HG02981 (cell line): ENCODE measurements around the gene TMEM63C.
"Not testable (repeated sequence)": the region's sequence is repeated elsewhere in the genome, so short reads cannot be mapped to it uniquely, and the experiment has no call there.

Source experiments
- ATAC-seq: cut with Tn5 transposase; IDR thresholded peaks from one replicate; pipeline ENCODE4 v1.9.1; 2021; ENCODE audit warnings: mild to moderate bottlenecking, moderate library complexity; ENCODE audit not compliant: unreplicated experiment

The TMEM63C gene

DNA sequence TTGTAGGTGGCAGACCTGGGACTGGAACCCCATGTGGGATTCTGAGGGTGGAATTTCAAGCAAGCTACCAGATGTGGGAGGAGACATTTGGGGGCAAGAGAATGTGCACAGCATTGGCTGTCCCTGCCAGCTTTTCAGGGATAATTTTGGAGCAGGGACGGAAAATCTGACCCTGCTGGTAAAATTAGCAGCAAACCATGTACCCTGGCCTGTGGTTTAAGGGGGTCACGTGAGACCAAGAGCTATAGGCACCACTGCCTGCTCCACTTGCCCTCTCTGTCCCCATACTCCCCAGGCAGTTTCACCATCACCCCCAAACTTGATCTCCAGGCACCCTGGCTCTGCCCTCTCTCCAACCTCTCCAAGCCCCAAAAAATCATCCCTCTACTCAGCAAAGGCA is 26.5 kb upstream of the TMEM63C start:
- no peak for ATAC-seq

DNA sequence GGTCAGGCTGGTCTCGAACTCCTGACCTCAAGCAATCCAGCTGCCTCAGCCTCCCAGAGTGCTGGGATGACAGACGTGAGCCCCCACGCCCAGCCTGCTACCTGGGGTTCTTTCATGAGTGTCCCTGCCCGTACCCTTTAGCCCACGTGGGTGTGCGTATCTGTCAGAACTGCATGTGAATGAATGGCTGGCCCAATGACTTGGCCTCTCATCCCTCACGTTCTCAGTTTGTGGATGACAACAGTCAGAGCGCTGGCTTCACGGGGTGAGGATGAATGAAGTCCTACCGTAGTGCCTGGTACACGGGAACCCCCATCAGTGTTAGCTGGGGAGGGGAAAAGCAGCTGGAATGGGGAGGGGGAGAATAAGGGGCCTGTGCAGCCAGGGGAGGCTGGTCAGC is 23.9 kb upstream of the TMEM63C start:
- ATAC-seq: no peak

DNA sequence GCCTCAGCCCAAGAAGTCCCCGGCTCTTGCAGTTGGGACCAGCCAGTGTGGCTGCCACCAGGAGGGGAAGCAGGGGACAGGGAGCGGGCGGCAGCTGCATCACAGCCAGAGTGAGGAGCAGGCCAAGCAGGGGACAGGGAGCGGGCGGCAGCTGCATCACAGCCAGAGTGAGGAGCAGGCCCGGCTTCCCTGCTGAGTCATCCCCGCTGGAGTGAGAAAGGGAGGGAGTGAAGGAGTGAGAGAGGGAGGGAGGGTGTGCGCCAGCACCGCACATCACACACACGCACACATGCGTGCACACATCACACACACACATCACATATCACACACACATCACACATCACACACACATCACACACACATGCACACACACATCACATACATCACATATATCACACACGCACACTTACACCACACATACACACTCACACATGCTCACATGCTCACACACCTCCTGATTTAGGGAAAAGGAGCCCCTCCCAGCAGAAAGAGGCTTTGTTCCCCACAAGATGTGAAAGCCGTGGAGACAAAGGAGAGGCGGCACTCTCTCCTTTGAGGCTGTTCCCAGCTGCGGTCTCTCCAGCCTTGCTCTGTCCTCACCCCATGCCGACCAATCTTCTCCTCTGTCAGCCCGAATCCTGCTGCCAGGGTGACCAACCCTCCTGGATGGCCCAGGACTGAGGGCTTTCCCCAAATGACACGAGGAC is 23.3 kb upstream of the TMEM63C start:
- no peak for ATAC-seq

DNA sequence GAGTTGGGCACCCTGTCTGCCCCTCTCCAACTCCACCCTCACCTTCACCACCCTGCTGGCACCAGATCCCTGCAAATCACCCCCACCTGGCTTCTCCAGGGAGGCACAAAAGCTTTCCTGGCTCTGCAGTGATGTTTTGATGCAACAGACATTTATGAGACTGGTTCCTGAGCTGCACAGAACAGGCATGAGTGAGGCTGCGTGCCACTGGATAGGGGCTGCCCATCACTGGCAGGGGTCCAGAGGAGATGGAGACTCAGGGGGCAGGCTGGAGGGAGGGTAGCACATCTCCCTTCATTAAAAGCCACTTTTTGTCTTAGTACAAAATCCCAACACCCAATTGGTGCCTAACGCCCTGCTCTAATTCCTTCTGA is 22.7 kb upstream of the TMEM63C start:
- ATAC-seq: no peak

DNA sequence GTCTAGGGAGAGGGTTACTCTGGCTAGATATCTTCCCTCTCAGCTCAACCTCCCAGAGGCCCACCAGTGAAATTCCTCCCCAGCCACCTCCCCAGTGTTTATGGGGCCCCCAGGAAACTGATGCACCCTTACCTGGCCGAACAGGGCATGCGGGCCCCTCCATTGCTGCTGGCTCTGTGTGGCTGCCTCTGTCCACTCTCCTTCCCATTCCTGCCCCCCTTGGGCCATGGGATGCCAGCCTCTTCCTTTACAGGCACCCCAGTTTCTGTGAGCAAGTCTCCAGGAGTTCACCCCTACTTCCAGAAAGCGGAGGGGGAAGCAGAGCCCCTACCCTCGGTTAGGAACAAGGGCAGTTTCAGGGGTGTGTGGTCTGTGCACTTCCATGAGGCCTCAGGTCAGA is 20.6 kb upstream of the TMEM63C start:
- ATAC-seq: no peak

DNA sequence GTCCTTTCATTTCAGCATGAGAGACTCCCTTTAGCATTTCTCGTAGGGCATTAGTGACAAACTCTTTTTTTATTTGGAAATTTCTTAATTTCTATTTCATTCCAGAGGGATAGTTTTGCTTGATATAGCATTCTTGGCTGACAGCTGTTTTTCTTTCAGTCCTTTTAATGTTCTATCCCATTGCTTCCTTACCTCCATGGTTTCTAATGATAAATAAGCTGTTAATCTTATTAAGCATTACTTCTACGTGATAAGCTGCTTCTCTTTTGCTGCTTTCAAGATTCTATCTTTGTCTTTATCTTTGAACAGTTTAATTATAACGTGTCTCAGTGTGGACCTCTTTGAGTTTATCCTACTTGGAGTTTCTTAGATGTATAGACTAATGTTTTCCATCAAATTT is 11.6 kb upstream of the TMEM63C start:
- no peak for ATAC-seq

DNA sequence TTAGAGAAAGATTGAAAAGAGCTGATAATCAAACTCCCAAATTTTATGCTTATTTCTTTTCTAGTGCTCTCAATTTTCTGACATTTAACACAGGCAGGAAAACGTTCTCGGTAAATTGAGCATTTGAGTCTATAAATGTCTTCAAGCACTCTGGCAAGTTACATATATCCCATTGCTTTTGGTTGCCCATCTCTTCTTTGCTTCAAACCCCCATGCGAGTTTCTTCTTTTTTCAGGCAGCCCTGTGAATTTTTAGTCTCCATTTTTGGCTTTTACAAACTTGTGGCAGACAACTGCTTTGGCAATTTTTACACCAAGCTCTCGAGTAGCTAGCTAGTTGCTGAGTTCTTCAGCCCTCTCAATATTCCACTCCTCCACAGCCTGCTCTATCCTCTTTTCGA is 8.7 kb upstream of the TMEM63C start:
- no peak for ATAC-seq

DNA sequence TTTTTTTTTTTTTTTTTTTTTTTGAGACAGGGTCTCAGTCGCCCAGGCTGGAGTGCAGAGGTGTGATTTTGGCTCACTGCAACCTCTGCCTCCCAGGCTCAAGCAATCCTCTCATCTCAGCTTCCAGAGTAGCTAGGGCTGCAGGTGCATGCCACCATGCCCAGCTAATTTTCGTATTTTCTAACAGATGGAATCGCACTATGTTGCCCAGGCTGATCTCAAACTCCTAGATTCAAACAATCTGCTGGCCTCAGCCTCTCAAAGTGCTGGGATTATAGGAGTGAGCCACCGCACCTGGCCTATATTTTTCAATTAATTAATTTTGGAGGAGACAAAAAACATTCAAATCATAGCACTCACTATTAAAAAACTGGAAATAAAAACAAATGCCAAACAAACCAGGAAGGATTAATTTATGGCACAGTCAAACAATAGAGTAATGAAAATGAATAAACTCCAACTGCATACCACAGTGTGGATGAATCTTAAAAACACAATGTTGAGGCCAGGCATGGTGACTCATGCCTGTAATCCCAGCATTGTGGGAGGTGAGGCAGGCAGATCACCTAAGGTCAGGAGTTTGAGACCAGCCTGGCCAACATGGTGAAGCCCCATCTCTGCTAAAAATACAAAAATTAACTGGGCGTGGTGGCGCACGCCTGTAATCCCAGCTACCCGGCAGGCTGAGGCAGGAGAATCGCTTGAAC is 7.5 kb upstream of the TMEM63C start:
- not testable (repeated sequence) for ATAC-seq

DNA sequence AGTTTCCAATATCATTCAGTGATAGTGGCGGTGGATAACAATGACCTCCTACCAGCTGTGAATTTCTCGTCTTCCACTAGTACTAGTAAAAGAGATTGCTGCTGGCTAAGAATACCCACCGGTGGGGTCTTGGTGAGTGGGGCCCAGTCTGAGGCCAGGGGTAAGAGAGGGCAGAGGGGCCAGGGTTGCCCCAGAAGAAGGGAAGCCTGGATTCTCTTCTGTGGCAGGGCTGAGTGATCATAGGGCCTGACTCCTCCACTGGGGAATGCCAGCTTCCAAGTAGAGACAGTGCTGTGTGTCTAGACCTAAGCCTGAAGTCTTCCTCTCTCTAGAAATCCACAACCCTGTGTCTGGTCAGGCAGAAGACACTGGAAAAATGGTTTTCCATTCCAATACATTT is 5.8 kb upstream of the TMEM63C start:
- no peak for ATAC-seq

DNA sequence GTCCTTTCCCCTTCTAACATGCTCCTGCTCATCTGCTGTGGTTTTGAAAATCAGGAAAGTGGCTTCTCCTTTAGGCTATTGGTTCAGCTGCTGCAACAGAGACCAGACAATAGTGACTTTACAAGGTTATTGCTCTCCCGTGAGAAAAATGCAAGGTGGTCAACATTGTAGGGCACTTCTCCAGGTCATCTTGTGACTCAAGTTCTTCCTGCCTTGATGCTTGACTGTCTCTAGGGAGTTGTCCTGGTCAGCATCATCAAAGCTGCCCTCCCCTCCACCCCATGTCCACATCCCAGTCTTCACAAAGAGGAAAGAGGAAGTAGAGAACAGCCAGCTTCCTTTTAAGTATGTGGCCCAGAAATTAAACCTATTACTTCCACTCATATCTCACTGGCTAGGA is 3.9 kb upstream of the TMEM63C start:
- ATAC-seq: no peak

DNA sequence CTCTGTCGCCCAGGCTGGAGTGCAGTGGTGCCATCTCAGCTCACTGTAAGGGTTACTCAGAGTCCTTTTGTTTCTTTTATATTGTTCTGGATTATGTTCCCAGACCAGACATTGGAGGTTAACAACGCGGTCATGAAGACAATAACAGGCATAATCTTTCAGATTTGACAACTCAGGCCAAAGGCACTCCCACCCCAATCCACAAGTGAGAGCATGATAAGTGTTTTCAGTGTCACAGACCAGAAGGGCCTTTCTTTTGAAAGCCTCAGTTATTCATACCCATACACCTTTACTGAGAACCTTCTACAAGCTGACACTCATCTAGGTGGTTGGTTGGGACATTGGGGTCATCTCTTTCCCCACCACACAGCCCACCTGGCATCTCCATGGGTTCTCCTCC is 2.9 kb upstream of the TMEM63C start:
- no peak for ATAC-seq

DNA sequence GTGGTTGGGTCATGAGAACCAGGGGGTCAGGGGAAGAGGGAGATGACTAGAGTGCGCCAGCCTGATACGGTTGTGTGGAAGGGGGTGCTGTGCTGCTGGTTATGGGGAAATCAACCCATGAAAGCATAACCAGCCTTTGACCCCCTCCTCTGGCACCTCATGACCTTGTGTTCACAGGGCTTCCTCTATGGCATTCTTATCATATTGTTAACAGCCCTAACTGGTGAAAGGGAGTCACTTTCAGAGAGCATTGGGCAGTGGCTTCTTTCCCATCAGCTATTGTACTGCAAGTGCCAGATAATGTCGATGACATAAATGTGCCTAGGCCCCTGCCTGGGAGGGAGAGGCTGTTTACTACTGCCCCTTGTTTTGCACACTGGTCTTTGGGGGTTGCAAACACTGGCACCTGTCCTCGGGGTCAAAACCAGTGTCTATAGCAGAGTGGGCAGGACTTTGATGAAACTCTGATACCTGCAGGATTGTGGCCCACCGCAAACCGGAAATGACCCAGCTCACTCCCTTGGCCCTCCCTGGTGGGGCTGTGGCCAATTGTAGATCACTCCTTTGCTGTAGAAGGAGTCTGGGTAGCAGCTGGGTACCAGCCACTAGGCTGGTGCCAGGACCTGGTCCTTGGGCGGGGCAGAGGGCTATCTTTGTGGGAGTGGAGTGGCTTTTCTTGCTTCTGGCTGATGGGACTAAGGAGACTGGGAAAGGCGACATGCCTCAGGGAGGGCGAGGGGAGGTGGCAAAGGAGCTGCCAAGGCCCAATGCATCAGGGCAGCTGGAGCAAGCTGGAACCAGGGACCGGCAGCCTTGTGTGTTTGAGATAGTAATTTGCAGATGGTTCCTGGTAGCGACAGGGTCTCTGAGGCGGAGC is 634 bp upstream of the TMEM63C start:
- ATAC-seq: no peak

DNA sequence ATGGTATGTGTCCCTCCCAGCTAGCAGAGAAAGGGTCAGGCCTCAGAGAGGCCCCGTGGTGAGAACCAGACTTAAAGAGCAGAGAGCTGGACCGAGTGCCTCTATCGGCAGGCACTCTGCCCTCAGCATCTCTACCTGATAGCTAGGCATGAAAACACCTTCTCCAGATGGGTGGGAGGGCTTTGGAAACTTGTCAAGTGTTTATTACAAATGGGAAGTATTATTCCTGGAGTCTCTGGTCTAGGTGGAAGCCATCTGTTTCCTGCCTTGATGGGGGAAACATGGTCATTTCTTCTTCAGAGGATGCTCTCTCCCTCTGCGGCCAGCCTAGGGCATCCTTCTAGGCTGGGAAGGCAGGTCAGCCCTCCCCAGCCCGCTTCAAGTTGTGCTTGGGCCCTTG is 2.3 kb downstream of the TMEM63C start:
- ATAC-seq: no peak

DNA sequence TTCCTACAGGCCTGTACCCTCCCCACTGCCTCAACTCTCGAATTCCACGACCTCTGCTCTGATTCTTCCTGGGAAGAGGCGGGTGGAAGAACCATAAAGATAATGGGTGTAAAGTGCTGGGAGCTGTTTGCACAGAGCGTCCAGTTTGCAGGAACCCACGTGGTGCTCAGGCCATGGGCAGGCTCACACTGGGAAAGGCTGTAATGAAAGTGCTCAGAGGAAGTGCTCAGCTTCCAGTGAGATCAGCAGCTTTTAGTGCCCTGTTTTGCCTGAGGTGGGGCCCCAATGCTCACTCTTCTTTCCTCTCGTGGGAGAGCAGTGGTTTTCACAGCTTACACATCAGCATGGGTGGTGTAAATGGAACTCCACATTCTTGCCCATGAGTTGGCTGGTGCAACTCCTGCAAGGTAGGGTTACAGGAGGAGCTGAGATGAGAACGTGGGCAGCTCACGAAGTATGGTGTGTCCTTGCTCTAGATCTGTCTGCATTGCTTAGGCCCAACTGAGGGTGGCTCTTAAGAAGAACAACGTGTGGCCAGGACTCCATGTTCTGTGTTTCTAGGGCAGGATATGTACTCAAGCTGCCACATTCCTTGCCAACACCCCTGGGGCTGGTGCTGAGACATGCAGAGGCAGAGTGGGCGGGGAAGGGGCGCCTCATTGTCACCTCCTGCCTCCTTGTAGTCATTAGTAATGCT is 2.9 kb downstream of the TMEM63C start:
- no peak for ATAC-seq

DNA sequence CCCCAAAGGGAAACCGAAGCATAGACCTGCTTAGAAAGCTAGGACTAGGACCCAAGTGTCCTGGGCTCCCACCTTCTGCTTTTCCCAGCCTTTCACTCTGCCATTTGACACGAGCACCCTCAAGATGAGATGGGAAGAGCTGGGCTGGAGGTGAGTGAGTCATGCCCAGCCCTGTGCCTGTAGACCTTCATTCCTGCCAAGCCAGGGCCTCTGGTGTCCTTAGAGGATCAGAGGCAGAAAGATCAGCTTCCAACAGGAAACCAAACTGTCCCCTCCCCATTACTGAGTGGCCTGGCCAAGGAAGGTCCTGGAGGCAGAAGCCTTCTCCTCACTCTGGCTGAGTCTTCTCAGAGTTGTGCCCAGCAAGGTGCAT is 3.5 kb downstream of the TMEM63C start:
- ATAC-seq: no peak

DNA sequence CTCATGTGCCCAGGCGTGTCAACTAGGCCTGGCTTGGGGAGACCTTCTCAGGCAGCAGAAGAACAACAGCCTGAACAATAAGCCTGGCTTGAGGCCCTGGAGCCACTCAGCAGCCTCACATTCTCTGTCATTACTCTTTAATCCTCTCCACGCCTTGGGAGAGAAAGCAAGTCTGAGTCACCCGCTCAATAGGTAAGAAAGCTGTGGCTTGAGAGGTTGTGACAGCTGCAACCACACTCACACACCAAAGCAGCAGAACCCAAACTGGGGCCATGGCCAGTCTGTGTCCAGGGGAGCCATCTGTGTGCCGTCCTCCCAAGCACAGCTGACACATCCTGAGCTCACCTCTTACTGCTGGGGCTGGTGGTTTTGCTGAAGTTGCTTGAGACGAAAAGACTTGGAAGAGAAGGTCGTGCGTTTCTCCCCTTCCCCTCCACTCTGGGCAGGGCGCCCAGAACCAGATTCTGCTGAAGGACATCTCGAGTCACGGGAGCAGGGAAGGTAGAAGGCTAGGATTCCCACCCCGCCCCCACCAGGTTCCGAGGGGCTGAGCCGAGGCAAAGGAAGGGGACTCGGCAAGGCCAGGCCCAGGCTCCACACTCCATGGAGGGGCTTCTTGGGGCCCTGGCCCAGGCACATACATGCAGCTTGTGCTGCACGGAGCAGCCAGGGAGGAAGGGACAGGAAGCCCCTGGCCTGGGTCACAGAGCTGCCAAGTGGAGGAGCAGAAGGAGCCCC is 5.5 kb downstream of the TMEM63C start:
- no peak for ATAC-seq

DNA sequence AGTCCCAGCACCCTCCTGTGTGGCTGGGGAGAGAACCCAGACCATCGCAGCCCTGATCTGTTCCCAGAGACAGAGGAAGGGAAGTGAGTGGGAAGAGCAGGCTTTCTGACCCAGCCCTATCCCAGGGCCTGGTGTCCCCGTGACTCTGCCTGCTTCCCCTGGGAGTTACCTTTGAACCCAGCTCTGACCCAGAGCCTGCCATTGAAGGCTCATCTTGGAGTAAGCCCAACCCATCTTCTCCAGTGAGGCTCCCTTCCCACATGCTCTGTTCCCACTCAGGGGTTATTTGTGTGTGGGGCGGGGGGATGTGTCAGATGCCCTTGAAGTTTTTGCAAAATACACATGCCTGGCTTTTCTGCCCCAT is 6.0 kb downstream of the TMEM63C start:
- no peak for ATAC-seq

DNA sequence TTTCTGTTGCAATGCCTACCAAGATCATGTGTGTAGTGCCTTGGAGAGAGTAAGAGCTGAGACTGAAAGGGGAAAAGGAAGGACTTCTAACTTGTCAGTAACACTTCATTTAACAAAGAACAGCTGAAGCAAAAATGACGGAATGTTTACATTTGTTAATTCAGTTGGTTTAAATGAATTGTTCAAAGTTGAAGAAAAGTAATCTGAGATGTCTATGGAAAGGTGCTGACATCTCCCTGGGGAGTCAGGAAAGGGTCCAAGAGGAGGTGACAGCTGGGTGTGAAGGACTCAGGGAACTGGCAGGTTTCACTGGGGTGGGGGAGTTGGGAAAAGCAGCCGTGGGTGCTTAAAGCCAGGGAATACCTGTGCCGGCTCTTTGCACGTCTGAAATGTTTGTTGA is 7.9 kb downstream of the TMEM63C start:
- ATAC-seq: no peak

DNA sequence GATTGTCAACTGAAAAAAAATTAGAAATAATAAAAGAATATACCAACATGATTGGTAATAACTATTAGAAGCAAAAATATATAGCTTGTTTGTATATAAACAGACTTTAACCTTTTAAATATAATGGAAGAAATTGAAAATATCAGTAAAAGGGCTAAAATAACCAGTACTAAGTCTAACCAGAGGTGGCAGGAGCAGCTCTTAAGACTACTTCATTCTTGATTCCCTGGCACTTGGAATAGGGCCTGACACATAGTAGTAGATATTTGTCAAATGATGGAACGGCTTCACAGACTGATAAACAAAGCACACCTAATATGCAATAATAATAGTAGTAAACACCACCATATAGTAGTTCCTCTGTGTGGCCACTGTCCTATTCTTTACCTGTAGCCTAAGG is 9.4 kb downstream of the TMEM63C start:
- ATAC-seq: no peak

DNA sequence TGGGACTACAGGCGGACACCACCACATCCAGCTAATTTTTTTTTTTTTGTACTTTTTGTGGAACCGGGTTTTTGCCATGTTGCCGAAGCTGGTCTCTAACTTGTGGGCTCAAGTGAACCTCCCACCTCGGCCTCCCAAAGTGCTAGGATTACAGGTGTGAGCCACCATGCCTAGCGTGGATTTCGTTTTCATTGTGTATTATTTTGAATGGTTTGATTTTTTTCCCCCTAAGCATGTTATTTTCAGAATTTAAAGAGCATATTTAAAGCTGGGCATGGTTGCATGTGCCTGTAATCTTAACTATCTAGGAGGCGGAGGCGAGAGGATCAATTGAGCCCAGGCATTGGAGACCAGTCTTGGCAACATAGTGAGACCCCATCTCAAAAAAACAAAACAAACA is 13.1 kb downstream of the TMEM63C start:
- no peak for ATAC-seq

DNA sequence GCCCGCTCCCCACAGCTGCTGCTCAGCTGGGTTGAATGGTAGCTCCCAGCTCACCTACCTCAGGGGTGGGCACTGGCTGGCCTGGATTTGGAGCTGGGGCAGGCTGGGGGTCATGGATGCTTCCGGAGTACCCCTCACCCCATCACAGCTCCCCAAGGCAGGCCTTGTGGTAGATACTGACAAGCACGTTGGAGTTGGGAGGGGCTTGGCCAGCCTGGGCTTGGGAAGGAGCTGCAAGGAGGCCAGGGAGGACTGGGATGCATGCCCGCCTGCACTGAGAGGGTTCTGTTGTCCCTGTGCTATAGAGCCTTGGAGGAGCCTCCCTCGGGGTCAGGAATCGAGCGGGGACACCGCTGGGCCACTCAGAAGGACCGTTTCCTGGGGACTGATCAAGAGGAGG is 14.2 kb downstream of the TMEM63C start:
- ATAC-seq: no peak
